Stimulated activated CD4-positive, alpha-beta T cell treated with anti-CD3 and anti-CD28 coated beads, Interleukin-1b, Interleukin-23, amount 100 ng/mL, for 1 hour (primary cell): ENCODE measurements around the gene INHBE.
"Not testable (repeated sequence)": the region's sequence is repeated elsewhere in the genome, so short reads cannot be mapped to it uniquely, and the experiment has no call there.

Experiments used
- DNase-seq, 2 donors: peaks; one replicate each; pipeline ENCODE4 v3.0.0-alpha.2; 2020; ENCODE audit warnings: low read depth in 2 of 2

INHBE gene

DNA sequence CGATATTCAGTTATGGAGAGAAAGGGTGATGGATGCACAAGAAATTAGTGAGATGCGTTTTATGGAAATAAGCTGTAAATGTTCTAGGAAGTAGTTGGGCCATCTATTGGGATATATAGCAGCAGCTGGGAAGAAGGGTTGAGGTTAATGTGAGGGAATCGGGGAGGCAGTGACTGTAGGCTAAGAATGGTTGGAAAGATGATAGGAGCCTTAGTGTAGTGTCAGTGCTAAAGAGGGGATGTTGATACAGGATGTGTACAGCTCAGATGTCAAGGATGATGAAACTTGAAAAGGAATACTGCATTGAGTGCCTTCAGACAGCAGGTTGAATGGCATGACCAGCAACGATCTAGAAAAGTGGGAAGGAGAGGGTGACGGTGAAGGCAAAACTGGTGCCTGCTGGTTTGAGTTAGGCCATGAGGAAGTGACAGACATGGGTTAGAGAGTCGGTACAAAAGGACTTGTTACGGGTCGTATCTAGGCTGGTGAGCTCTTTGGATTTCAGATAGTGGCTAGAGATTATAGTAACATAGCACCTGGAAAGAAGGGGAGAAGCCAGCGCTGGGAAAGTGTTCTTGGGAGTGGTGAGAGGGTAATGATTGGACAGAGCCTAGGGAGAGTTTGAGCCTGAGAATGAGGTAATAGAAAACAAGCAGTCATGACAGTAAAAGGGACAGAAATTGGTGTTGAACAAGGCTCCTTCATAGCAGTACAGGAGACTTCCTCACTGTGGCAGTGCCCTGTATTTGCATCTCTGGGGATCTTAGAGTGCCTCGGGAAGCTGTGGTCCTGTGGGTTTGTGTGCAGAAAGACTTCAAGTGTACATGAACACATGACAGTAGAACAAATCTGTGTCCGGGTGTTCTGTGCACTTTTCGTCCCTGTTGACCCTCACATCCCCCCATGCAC, 42.4 kb downstream of the INHBE start:
- DNase-seq, result no peak

DNA sequence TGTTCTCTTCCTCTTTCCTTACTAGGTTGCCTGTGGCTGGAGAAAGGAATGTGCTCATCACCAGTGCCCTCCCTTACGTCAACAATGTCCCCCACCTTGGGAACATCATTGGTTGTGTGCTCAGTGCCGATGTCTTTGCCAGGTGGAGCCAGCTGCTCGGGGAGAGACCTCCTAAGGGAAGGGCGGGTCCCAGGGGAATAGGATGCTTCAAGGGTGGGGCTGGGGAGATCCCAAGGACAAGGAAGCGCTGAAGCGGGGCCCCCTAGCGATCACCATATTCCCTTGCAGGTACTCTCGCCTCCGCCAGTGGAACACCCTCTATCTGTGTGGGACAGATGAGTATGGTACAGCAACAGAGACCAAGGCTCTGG, 43.0 kb downstream of the INHBE start:
- DNase-seq, result no peak

DNA sequence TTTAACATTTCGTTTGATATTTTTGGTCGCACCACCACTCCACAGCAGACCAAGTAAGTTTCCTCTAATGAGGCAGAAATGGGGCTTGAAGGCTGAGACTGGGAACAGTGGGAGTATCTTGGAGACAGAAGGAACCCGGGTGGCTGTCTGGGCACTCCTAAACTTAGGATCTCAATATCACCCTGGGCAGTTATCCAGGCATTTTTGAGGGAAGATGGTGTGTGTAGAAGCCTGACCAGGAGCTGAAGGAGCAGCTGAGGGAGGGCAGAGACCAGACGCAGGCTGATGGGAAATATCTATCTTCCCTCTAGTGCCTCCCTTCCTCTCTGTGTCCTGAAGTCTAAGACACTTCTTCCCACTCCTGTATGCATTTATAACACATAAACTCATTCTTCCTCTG, 43.5 kb downstream of the INHBE start:
- DNase-seq, result no peak

DNA sequence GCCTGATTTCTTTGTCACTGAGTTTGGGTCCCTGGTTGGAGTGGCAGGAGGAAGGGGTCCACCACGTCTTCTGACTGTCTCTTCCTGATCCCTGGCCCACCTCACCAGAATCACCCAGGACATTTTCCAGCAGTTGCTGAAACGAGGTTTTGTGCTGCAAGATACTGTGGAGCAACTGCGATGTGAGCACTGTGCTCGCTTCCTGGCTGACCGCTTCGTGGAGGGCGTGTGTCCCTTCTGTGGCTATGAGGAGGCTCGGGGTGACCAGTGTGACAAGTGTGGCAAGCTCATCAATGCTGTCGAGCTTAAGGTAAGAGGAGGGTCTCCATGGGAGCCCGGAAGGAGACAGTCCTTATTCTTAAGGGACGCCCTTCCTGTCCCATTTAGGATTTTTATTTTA, 45.1 kb downstream of the INHBE start:
- no peak for DNase-seq

DNA sequence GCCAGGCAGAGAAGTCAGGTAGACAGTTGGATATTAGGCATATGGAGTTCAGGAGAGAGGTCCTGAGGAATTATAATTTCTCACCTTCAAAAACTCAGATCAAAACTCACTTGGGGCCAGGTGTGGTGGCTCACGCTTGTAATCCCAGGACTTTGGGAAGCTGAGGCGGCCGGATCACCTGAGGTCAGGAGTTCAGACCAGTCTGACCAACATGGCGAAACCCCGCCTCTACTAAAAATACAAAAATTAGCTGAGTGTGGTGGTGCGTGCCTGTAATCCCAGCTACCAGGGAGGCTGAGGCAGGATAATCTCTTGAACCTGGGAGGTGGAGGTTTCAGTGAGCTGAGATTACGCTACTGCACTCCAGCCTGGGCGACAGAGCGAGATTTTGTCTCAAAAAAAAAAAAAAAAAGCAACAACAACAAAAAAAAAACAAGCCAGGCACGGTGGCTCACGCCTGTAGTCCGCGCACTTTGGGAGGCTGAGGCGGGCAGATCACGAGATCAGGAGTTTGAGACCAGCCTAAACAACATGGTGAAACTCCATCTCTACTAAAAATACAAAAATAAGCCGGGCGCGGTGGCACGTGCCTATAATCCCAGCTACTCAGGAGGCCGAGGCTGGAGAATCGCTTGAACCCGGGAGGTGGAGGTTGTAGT, 47.3 kb downstream of the INHBE start:
- DNase-seq, result not testable (repeated sequence)

DNA sequence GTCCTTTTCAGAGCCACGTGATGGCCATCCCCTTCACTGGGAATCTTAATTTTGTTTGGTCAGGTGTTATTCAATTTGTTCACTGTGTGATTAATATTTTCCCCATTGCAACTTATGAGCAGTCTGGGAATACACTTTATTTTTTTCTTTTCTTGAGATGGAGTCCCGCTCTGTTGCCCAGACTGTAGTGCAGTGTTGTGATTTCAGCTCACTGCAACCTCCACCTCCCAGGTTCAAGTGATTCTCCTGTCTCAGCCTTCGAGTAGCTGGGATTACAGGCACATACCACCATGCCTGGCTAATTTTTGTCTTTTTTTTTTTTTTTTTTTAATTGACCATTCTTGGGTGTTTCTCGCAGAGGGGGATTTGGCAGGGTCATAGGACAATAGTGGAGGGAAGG, 51.4 kb downstream of the INHBE start:
- not testable (repeated sequence) for DNase-seq
